Cardiac fibroblast (primary cell): Measurements from ENCODE around the gene RBM33.

ENCODE experiments used
- DNase-seq, 2 donors: peaks; one replicate each; pipeline versions ENCODE4 v3.0.0 to v3.0.0-alpha.2; 2010; ENCODE audit warnings: low read depth in 2 of 2
- H3K4me3 ChIP-seq, 2 donors: replicated peaks in 1 of 2; 1 replicate in 1 of 2; 2 replicates in 1 of 2; pipeline ENCODE4 v1.5.1; 2011; ENCODE audit warnings: low read depth in 2 of 2, low read length in 2 of 2, mild to moderate bottlenecking in 2 of 2, moderate library complexity in 1 of 2
- CTCF ChIP-seq: IDR thresholded peaks from one replicate; pipeline ENCODE4 v1.5.1; 2011; ENCODE audit warnings: low read depth, mild to moderate bottlenecking, low read length, inconsistent platforms

RBM33 gene

DNA sequence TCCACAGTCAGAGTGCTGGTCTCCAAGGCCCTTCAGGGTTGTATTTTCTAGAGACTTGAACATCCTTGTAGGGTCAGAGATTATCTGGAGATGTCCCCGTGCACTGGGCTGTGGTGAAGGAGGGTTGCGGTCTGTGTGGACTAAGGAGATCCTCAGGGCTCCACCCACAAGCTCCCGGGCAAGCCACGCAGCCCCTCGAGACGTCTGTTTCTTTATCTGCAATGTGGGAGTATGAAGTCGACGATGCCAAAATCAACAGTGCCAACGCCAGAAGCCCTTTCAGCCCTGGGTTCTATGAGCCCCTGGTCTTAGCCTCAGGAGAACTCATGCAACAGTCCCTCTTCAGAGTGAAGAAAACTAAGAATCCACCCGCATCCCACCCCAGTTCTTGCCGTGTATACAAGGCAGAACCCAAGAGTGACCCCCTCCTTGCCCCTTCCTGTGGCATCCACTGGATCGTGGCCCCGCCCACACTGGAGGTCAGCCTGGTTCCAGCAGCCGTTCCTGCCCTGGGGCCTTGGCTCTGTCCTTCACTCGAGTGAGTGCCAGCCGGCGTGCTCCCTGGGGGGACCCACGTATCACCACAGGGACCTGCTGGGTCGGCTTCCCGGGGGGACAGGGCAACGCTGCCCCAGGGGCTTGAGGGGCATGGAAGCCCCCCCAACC lies 173.8 kb downstream of the RBM33 start:
- DNase-seq: no peak
- H3K4me3 ChIP-seq: no peak overlapping the region
- TF ChIP-seq CTCF: no peak

GRCh38 chr7:155818820-155819168 lies 174.3 kb downstream of the RBM33 start:
- no peak overlapping the region for H3K4me3 ChIP-seq
- DNase-seq: no peak
- no peak for TF ChIP-seq CTCF

DNA sequence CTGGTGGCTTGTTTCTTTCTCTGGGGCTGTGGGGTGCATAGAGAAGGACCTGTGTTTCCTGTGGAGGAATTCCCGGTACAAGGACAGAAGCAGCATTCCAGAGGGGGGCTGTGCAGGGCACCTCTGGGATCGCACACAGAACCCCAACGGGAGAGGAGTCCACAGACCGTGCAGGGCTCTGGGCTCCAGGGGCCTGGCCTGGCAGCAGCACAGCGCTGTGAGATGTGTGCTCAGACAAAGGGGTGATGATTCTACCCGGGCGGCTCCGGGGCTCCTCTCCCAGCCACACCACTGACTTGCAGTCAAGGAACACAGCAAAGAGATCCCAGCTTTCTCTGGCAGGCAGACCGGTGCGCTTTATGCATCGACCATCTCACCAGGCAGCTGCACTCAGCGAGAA lies 174.7 kb downstream of the RBM33 start:
- H3K4me3 ChIP-seq: no peak overlapping the region
- no peak for TF ChIP-seq CTCF
- DNase-seq: no peak

GRCh38 chr7:155820246-155820645 lies 175.8 kb downstream of the RBM33 start:
- no peak for DNase-seq
- no peak for TF ChIP-seq CTCF
- H3K4me3 ChIP-seq: no peak overlapping the region

- TF ChIP-seq CTCF: no peak
- no peak overlapping the region for H3K4me3 ChIP-seq
- DNase-seq: no peak
Observed at GRCh38 chr7:155820788-155821187, 176.3 kb downstream of the RBM33 start.

DNA sequence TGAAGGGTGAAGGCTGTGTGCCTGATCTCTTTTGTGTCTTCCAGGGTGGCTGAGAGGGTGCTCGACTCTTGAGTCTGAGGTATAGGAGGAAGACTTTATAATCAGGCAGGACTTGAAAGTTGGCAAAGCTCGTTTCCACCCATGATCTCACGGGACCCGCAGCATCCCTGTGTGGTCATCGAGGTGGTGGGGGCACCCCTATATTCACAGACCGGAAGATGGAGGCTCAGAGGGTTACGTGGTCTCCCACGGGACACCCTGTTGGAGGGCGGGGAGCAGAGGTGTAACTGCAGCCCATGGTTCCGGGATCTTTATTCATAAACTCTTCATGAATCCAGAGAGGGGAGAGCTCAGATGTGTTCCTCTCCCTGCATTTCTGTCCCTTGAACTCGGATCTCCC lies 177.4 kb downstream of the RBM33 start:
- TF ChIP-seq CTCF: no peak
- no peak overlapping the region for H3K4me3 ChIP-seq
- no peak for DNase-seq

GRCh38 chr7:155824227-155824886 lies 179.9 kb downstream of the RBM33 start:
- no peak overlapping the region for H3K4me3 ChIP-seq
- DNase-seq: peak; percentile 41 to 62
- TF ChIP-seq CTCF: no peak
